IPS-11a (cell line): Measurements from ENCODE around the gene RSU1.
"Not testable (repeated sequence)": the region's sequence is repeated elsewhere in the genome, so short reads cannot be mapped to it uniquely, and the experiment has no call there.

Experiments
- H3K4me3 ChIP-seq: one replicate; pipeline ENCODE4 v1.5.1; 2013; ENCODE audit warnings: low read depth, low read length, control low read depth

RSU1 gene

GRCh38 chr10:16788125-16788524 is 29.1 kb downstream of the RSU1 start:
- no peak overlapping the region for H3K4me3 ChIP-seq

DNA sequence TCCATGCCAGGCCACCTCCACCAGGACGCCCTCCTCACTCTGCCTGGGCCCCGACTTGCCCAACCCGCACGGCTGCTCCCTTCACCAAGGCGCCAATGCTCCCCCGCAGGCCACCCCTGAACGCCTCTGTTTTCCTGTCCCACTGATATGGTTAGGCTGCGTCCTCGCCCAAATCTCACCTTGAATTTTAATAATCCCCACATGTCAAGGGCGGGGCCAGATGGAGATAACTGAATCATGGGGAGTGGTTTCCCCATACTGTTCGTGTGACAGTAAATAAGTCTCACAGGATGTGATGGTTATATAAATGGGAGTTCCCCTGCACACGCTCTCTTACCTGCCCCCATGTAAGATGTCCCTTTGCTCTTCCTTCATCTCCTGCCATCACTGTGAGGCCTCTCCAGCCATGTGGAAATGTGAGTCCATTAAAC is 29.8 kb downstream of the RSU1 start:
- no peak overlapping the region for H3K4me3 ChIP-seq

- H3K4me3 ChIP-seq = no peak overlapping the region
These were observed 36.8 kb downstream of the RSU1 start for GRCh38 chr10:16780338-16780880.

- no peak overlapping the region for H3K4me3 ChIP-seq
These were observed 37.8 kb downstream of the RSU1 start for GRCh38 chr10:16779384-16779915.

DNA sequence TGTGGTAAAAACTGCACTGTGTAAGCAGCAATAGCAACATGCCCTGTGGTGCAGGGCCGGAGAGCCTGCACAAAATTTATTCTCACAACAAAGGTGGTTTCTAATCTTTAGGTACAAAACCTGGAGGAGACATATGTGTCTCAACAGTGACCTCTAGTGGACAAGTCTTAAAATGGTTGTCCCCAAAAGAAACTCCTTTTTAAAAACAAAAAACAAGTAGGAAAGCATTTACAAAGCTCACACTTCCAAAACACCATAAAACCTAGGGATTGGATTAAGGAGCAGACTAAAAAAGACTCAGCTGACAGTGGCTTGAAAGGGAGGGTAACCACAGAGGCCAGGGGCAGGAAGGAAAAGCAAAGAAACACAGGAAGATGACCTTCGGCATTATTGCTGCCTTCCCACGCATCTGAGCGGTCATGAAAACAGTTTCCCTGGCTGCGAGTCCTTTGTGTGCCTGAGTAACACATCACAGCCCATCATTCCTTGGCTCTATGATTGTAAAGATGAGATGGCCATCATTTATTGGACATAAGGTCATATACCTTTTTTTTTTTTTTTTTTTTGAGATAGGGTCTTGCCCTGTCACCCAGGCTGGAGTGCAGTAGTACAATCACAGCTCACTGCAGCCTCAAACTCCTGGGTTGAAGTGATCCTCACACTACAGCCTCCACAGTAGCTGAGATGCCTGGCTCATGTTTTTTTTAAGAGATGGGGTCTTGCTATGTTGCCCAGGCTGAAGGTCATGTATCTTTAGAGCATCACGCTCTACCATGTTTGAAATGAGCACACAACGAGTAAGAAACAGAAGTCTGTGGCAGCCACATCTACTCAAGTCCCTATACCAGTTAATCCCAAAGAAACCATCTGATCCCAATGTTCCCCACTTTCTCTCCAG is 39.5 kb downstream of the RSU1 start:
- no peak overlapping the region for H3K4me3 ChIP-seq

- H3K4me3 ChIP-seq = no peak overlapping the region
These were observed 40.3 kb downstream of the RSU1 start for GRCh38 chr10:16776896-16777295.

DNA sequence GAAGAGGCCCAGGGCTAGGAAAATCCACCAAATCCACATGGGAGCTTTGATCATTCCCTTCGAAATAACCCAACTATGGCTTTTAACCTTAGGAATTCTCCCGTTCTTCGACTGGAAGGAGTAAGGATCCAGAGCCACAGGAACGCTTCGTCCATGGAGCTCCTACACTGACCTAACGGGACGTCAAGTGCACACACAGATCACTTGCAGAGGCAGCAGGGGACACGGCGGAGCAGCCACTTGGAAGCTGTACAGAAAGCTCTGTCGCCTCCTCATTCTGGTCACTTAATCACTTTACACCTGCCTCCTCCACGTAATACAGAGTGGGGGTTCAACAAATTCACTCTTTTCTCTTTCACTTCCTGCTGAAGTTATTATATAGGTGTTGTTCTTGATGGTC is 43.9 kb downstream of the RSU1 start:
- H3K4me3 ChIP-seq = no peak overlapping the region

GRCh38 chr10:16770670-16771069 is 46.6 kb downstream of the RSU1 start:
- no peak overlapping the region for H3K4me3 ChIP-seq

- no peak overlapping the region for H3K4me3 ChIP-seq
These were observed 47.1 kb downstream of the RSU1 start for GRCh38 chr10:16770141-16770540.

DNA sequence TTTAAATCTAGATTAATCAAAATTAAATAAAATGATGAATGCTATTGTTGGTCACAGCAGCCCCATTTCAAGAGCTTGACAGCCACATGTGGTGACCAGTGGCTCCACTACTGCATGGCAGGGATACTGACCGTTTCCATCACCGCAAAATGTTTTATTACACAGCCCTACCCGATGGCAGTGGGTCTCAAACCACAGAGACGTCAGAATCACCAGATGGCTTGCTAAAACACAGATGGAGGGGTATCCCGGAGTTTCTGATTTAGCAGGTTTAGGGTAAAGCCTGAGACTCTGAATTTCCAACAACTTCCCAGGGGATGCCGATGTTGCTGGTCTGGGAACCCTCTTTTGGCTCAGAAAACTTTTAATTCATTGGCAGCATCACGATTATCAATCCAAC is 47.9 kb downstream of the RSU1 start:
- H3K4me3 ChIP-seq = no peak overlapping the region

GRCh38 chr10:16768702-16769101 is 48.5 kb downstream of the RSU1 start:
- no peak overlapping the region for H3K4me3 ChIP-seq

DNA sequence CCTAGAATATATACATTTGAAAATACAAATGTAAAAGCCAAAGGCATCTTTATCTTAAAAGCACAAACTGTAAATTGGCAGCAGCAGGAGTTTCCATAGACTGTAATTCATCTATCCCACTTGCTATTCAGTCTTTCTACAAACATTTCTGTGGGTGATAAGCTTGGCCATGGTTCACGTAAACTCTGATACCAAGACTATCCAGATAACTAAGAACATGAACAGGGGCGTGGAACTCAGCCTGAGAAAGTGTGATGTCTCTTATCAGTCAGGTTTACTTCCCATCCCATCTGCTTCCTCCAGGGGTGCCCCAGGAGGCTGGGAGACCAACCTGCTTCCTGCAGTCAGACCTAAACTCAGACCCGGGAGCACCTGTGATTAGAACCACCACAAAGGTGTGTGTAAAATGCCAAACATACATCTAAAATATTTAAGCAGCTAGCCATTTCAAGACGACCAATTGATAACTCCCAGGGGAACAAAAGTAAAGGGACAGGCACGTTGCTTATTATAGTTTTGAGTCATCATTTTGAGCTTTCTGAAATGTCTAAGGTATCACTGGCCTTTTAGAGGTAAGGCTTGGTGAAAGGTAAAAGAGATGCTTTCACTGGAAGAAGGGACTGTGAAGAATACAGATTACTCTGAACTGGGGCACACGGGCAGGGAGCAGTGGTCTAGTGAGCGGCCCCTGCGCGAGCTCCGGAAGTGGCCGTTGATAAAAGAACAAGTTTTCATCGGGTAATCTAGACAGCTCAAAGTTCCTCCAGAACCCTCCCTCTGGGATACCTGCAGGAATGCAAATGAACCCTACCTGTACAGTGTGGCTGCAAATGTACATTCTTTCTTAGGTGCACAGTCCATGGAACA is 51.5 kb downstream of the RSU1 start:
- no peak overlapping the region for H3K4me3 ChIP-seq

DNA sequence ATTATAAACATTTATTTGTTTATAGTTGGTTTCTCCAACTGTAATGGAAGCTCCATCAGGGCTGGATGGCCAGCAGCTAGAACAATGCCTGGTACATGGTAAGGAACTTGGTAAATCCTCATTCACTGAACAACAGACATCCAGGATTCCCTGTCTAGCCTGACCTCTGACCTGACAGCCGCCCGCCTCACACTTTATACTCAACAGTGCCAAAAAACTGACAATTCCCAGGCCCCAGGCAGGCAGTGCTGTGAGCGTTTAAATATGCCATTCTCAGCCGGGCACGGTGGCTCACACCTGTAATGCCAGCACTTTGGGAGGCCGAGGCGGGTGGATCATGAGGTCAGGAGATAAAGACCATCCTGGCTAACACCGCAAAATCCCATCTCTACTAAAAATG is 55.9 kb downstream of the RSU1 start:
- H3K4me3 ChIP-seq = no peak overlapping the region

DNA sequence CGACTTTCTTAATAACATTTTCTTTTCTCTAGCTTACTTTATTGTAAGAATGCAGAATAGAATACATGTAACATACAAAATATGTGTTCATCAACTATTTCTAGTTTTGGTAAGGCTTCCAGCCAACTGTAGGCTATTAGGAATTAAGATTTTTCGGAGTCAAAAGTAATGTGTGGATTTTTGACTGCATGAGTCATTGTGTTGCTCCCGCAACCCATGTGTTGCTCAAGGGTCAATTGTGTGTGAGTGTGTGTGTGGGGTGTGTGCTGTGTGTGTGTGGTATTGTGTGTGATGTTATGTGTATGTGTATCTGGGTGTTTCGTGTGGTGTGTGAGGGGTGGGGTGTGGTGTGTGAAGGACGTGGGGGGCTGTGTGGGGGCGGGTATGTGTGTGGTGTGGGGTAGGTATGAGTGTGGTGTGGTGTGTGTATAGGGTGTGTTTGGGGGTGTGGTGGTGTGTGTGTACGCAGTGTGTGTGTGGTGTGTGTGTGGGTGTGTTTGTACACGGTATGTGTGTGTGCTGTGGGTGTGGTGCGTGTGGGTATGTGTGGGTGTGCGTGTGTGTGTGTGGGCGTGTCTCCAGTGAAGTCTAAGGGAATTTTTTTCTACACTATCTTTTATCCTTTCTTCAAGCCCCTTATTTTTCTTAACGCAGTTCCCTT is 60.5 kb downstream of the RSU1 start:
- H3K4me3 ChIP-seq = no peak overlapping the region

- no peak overlapping the region for H3K4me3 ChIP-seq
These were observed 62.5 kb downstream of the RSU1 start for GRCh38 chr10:16754765-16755164.

- H3K4me3 ChIP-seq = not testable (repeated sequence)
These were observed 64.4 kb downstream of the RSU1 start for GRCh38 chr10:16752849-16753248.

- no peak overlapping the region for H3K4me3 ChIP-seq
These were observed 65.1 kb downstream of the RSU1 start for GRCh38 chr10:16752099-16752498.

DNA sequence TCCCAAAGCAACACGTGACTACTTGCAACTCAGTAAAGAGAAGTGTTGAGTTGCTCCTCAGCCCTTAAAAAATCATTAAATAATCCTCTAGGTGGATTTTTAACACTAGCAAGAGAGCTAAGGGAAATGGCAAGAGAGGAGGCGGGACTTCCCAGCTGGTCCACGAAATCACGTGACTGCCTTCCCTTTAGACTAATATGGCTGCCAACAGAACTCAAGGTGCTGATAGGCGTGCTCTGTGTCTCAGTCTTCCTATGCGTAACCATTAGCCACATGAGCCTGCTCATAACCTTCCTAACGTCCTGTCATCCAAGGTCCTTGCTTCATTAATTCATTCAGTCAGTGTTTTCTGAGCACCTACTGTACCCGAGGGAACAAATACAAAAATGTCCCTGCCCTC is 66.0 kb downstream of the RSU1 start:
- H3K4me3 ChIP-seq = no peak overlapping the region

GRCh38 chr10:16750461-16750860 is 66.8 kb downstream of the RSU1 start:
- H3K4me3 ChIP-seq = no peak overlapping the region

DNA sequence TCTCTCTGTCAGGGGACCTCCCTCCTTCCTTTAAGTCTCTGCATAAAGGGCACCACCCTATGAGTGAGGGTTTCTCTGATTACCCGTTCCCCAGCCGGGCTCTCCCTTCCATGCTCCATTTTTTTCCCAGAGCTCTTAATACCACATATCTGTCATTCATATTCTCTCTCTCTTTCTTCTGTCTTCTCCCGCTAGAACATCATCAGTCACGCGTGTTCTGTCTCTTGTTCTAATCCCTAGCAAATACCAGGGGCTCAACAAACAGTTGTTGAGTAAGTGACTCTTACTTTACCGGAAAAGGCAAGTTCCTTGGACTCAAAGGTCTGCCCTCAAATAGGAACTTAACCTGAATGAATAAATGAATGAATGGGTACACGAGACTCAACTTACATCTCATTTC is 68.5 kb downstream of the RSU1 start:
- H3K4me3 ChIP-seq = no peak overlapping the region

DNA sequence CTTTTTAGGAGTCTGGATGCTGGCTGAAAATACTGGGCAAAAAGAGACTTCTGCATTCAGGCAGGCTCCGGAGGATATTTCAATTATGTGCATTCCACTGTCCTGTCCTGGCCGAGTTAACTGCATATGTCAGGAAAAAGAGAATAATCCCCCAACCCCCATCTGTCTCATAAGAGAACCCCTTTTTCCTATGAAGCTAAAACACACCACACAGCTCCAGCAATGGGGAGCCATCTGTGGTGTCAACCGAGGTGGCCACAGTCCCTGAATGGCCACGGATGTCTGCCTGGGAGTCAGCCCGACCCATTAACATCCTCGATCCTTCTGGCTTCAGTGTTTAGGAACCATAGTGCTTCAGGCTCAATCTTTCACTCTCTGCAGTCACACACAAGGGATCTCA is 70.4 kb downstream of the RSU1 start:
- no peak overlapping the region for H3K4me3 ChIP-seq
